T-helper 1 cell treated with Interleukin-12 subunit alpha and Interleukin-12 subunit beta and Interleukin-4 antibody, amounts not matched to agents 30 μg/mL and 1 μg/mL, for 36 hours (primary cell): Measurements from ENCODE around the gene GPATCH3.
"Not testable (repeated sequence)": the region's sequence is repeated elsewhere in the genome, so short reads cannot be mapped to it uniquely, and the experiment has no call there.

Experiments used
- H3K27ac Mint-ChIP-seq: one replicate; pipeline ENCODE4 v1.8.0; 2021; ENCODE audit warnings: mild to moderate bottlenecking, mixed read lengths
- H3K27me3 Mint-ChIP-seq: one replicate; pipeline ENCODE4 v1.8.0; 2021; ENCODE audit warnings: low read depth, mixed read lengths
- H3K36me3 Mint-ChIP-seq: one replicate; pipeline ENCODE4 v1.8.0; 2021; ENCODE audit warnings: low read depth, mixed read lengths
- H3K4me1 Mint-ChIP-seq: one replicate; pipeline ENCODE4 v1.8.0; 2021; ENCODE audit warnings: low read depth, mixed read lengths
- H3K4me3 Mint-ChIP-seq: one replicate; pipeline ENCODE4 v1.8.0; 2021; ENCODE audit warnings: mild to moderate bottlenecking, moderate library complexity, mixed read lengths
- H3K9me3 Mint-ChIP-seq: one replicate; pipeline ENCODE4 v1.8.0; 2021; ENCODE audit warnings: mixed read lengths

Gene GPATCH3

DNA sequence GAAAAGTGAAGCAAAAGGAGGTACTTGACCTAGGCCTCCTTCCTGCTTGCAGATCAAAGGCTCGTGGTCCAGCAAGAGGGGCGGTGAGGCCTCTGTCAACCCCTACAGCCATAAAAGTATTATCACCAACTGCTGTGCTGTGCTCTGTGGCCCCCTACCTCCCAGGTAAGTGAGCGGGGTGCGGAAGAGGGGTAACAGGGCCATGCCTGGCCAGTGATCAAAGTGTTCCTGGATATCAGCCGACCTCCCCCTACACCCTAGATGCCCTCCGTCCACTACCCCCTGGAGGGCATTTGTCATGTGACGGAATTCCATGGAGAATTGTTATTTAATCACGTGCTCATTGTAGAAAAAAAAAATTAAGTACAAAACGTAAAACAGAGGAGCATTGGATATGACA lies 47.6 kb downstream of the GPATCH3 start:
- Mint-ChIP-seq H3K27ac (no peak overlapping the region), H3K36me3 (peaks cover 49% of the 10 kb centered on the region), H3K4me3 (no peak overlapping the region)

DNA sequence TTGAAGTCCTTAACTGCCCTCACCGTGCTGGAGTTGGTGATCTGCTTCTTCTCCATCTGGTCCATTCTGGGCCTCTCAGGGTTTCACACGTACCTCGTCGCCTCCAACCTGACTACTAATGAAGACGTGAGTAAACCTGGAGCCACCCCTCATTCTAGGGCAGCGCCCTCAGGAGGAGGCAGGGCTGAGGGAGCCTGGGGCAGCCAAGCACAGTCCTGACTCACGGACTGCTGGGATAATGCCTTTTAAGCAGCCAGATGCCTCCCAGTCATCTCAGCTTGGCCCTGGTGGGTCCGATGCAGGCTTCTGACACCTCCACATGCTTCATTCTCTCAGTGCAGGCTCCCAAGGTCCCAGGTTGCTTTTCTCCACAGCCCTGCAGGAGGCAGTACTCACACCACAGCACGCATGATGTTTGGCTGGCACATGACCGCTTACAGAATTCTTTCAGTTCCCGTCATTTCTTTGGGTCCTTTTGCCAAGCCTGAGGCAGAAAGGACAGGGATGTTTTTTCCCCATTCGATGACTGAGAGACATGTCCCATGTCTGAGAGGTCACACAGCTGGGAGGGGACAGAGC lies 49.1 kb downstream of the GPATCH3 start:
- no peak overlapping the region for H3K4me3 Mint-ChIP-seq
- peak overlapping the region; percentile 41 for H3K27ac Mint-ChIP-seq
- H3K27me3 Mint-ChIP-seq = no peaks in the 10 kb centered on the region
- no peaks in the 10 kb centered on the region for H3K9me3 Mint-ChIP-seq
- H3K36me3 Mint-ChIP-seq = peaks cover 54% of the 10 kb centered on the region
- H3K4me1 Mint-ChIP-seq = peaks cover 7% of the 10 kb centered on the region

More for the DNA sequence above, 47.6 kb downstream of the GPATCH3 start:
- Mint-ChIP-seq H3K9me3 (no peaks in the 10 kb centered on the region), H3K4me1 (peaks cover 7% of the 10 kb centered on the region), H3K27me3 (no peaks in the 10 kb centered on the region)

DNA sequence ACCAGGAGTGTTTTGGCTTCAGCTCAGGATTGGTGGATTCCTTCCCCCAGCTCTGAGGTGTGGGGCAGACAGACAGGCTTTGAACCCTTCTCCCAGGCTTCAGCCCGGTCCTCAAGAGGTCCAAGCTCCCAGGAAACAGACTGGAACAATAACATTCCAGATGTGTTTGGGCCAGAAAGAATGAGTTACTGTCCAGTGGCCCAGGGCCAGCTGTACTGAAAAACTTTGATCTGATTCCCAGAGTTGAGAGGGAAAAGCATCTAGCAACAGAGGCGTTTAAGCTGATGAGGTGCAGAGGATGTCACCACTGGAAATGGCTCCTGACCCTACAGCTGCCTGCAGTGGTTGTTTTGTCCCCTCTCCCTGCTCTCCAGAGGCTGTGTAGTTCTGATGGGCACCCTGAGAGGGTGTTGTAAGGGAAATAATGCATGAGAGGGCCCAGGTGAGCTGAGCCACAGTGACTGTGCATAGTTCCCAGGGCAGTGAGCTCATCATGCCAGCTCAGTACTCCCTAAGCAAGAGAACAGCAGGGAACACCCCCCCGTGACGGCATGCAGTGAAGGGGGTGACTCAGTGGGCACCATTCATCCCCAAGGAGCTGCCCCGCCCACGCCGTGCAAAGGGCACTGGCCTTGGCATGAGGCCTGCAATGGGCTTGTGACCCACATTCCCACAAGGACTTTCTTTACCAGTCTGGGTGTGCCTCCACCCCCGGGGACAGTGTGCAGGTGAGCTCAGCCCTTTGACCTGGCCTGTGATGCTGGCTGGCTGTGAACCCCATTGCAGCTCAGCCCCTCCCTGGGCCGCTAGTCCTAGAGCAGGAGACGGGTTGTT lies 51.1 kb downstream of the GPATCH3 start:
- no peak overlapping the region for H3K4me3 Mint-ChIP-seq
- no peak overlapping the region for H3K27ac Mint-ChIP-seq
- no peaks in the 10 kb centered on the region for H3K27me3 Mint-ChIP-seq
- peaks cover 50% of the 10 kb centered on the region for H3K36me3 Mint-ChIP-seq
- peaks cover 8% of the 10 kb centered on the region for H3K4me1 Mint-ChIP-seq
- H3K9me3 Mint-ChIP-seq = no peaks in the 10 kb centered on the region

DNA sequence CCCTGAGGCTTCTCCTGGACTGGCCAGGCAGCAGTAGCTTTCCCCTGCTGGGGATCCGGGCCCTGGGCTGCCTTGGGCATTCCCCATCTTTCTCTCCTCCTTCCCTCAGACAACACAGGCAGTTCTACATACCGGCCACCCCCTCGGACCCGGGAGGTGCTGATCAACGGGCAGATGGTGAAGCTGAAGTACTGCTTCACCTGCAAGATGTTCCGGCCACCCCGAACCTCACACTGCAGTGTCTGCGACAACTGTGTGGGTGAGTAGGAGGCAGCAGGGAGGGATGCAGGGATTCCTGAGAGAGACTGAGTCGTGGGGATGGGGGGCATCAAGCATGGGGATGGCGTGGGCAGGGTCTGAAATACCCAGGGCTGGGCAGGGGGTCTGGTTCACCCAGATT lies 51.8 kb downstream of the GPATCH3 start:
- Mint-ChIP-seq H3K27ac (no peak overlapping the region), H3K27me3 (no peaks in the 10 kb centered on the region), H3K4me3 (no peak overlapping the region), H3K9me3 (no peaks in the 10 kb centered on the region), H3K36me3 (peaks cover 52% of the 10 kb centered on the region), H3K4me1 (peaks cover 8% of the 10 kb centered on the region)

DNA sequence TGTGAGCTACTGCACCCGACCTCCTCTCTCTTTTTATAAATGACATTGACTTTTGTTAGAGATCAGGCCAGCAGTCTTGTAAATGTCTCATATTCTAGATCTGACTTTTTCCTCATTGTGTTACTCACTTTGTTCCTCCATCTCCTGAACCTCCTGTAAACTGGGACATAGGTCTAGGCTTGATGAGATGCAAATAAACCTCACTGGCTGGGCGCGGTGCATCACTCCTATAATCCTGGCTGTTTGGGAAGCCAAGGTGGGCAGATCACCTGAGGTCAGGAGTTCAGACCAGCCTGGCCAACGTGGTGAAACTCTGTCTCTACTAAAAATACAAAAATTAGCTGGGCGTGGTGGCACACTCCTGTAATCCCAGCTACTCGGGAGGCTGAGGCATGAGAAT lies 52.4 kb downstream of the GPATCH3 start:
- H3K4me3 Mint-ChIP-seq, H3K27ac Mint-ChIP-seq, H3K27me3 Mint-ChIP-seq, H3K9me3 Mint-ChIP-seq, H3K4me1 Mint-ChIP-seq: not testable (repeated sequence)
- peaks cover 47% of the 10 kb centered on the region for H3K36me3 Mint-ChIP-seq

DNA sequence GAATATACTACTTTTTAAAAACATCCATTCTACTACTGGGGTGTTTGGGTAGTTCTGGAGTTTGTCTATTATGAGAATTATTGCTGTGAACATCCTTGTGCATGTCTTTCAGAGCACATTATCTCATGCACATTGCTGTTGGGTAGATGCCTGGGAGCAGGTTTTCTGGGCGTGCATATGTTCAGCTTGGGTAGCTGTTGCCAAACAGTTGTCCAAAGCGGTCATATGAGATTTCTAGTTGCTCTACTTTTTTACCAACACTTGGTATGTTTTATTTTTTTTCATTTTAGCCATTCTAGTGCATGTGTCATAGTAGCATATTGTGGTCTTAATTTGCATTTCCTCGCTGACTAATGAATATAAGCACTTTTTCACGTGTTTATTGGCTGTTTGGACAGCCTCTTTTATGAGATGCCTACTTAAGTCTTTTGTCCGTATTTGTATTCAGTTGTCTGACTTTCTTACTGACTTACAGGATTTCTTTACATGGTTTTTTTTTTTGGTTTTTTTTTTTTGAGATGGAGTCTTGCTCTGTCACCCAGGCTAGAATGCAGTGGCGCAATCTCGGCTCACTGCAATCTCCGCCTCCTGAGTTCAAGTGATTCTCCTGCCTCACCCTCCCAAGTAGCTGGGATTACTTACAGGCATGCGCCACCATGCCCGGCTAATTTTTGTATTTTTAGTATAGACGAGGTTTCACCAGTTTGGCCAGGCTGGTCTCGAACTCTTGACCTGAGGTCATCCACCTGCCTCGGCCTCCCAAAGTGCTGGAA lies 55.7 kb downstream of the GPATCH3 start:
- Mint-ChIP-seq H3K27ac (no peak overlapping the region), H3K36me3 (peaks cover 30% of the 10 kb centered on the region), H3K9me3 (no peaks in the 10 kb centered on the region), H3K4me1 (peaks cover 2% of the 10 kb centered on the region), H3K27me3 (no peaks in the 10 kb centered on the region), H3K4me3 (no peak overlapping the region)
